OCI-LY3 (cell line): ENCODE data around the gene RCOR2.

Source experiments
- CTCF ChIP-seq: fragments of 200-600, 300-600 bp; sonication (generic); IDR thresholded peaks from 2 replicates; pipeline ENCODE4 v1.5.1; 2014; ENCODE audit warnings: antibody characterized with exemption, low read length, low read depth
- EZH2phosphoT487 ChIP-seq: fragments of 200-600 bp; shearing (Covaris generic); IDR thresholded peaks from 2 replicates; pipeline ENCODE4 v1.6.1; 2018; ENCODE audit warnings: antibody characterized with exemption, mixed run types, low read depth

DNA sequence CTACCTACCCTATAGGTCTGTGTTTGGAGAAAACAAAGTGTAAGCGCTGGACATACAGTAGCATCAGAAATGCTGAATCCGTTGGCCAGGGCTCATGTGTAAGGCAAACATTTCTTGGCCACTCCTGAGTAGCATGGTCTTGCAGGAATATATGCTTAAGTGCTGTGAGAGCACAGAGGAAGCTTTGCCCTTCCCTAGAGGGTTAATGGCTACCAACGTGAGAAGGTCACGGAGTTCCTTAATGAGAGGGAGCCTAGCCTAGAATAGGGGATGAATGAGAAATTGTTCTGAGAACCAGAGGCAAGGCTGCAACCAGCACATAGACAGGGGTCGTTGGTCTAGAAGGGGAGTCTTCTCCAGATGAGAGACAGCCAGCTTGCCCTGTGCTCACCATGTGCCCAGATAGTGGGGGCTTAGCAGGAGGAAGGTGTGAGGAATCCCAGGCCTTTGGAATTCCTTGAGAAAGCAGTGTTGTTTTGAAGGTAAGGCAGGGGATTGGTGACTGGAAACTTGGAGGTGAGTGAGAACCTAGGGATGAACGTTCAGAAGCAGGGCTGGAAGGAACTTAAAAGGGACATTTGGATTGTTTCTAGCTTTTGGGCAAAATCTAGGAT is 29.5 kb downstream of the RCOR2 start:
- no peak for TF ChIP-seq CTCF
- TF ChIP-seq EZH2phosphoT487 = no peak
